Astrocyte of the hippocampus (primary cell): ENCODE data around the gene CACNA1H.
A peak's percentile ranks its signal among the peaks of the same experiment; 100 is the strongest.

Source experiments
- DNase-seq: peaks from one replicate; pipeline ENCODE4 v3.0.0; 2011; ENCODE audit warnings: low read depth, low spot score

Gene CACNA1H

GRCh38 chr16:1122398-1122765, 30.5 kb upstream of the CACNA1H start:
- no peak for DNase-seq

GRCh38 chr16:1123525-1124230, 29.2 kb upstream of the CACNA1H start:
- no peak for DNase-seq

- DNase-seq: no peak
Measured at GRCh38 chr16:1124291-1124690, 28.6 kb upstream of the CACNA1H start.

DNA sequence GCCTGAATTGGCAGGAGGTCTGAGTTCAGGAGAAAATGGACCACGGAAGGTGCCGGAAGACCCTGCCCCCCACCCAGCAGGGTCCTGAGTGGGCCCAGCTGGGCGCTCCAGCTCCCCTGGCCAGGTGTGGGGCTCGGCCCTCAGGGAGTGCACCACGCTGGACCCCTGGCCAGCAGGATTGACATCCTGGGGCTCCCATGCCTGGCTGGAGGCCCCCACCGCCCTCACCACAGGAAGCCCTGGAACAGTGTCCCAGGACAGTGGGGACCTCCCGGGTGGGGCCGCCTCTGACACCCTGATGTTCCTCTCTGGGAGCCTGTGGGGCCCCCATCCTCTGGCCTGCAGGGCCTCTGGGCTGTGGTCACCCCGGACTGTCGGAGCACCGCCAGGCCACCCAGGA, 28.1 kb upstream of the CACNA1H start:
- no peak for DNase-seq

GRCh38 chr16:1125471-1125870, 27.4 kb upstream of the CACNA1H start:
- peak; percentile 28 for DNase-seq

GRCh38 chr16:1126044-1126443, 26.9 kb upstream of the CACNA1H start:
- no peak for DNase-seq

DNA sequence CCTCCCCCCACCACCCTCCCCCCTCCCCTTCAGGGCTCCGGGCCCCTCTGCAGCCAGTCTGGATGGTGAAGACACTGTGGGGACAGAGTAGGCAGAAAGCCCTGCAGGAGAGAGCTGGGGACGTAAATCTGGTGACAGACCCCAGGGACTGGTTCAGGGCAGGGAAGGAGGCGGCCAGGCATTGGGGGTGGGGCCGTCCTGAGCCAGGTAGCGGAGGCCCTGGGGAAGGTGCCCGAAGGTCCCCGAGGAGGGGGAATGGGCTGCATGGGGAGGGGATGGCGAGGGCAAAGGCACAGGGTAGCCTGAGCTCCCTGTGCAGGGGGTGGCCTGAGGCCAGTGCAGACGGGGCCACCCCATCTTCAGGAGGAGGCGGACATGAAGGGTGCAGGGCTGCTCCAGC, 26.3 kb upstream of the CACNA1H start:
- DNase-seq: no peak

- DNase-seq: no peak
Measured at GRCh38 chr16:1127101-1127500, 25.8 kb upstream of the CACNA1H start.

DNA sequence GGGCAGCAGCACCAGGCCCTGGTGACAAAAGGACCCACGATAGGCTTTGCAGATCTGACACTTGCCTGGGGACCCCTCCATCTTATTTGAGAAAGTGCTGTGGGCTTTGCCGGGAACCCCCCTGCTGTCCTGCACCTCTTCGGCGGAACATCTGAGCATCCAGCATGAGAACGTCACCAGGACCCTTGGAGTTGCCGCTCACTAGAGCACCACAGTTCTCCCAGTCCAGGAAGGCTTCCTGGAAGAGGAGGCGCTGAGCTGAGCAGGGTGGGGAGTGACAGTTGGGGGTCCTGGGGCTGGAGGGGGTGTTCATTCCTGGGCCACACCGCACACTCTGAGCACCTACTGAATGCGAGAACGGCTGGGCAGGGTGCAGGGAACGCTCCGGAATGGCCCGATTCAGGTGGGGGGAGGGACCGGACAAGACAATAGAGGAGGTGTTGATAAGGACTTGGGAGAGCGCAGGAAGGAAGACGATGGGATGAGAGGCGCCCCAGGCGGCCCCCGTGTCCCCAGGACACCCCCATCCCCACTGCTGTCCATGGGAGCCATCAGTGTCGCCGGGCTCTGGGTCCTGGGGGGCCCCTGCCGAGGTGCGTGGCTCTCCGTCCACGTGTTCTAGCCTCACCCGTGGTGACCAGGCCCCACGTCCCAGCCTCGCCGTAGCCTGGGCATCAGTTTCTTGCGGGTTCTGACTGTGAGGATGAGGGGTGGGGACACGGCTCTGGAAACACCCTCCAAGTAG, 24.8 kb upstream of the CACNA1H start:
- no peak for DNase-seq

DNA sequence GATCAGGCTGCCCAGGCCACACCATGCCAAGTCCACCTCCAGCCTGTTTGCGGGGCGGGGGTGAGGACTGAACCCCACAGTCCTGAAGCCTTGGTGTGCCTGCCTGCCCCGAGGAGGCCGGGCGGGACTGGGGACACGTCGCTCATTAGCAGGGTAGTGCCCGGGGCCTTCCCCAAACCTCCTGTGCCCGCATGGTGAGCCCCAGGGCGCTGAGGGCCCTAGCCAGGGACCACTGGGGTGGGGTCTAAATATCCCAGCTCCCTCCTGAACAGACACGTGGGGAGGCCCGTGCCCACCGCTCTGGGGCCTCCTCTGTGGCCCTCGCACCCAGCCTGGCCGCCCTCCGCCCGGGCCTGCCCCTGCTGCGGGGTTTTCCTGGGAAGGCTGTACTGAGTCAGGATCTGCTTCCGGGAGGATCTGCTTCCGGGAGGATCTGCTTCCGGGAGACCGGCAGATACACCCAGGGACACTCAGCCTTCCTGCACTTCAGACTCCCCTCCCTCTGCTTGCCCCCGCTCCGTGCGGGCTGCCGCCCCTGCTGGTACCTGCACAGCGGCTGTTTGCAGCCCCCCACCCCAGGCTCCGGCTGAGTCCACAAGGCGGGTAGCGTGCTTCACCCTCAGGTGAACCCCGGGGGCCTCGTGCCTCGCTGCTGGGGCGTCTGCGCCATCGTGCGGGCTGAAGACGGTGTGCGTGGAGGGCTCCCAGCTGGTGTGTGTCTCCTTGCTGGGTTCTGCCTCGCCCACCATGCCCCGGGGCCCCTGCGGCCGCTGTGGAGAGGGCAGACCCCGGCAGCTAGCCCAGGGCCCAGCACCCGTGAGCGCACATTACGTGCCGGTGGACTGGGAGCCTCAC, 23.6 kb upstream of the CACNA1H start:
- no peak for DNase-seq

DNA sequence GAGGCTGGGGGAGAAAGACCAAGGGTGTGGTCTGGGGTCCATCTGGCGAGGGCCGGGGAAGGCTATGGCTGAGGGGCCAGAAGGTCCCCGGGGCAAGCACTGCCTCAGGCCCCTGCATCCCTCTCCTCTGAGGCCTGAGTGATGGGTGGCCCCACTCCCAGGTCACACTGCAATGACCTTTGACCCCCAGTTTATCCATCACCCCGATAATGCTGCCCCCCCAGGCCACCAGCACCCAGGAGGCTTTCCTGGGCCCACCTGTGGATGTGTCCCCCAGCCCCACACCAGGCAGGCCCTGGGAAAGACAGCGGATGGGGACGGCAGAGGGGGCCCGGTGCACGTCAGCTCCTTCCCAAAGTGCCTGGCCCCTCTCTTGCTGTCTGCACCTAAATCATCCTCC, 22.5 kb upstream of the CACNA1H start:
- no peak for DNase-seq

DNA sequence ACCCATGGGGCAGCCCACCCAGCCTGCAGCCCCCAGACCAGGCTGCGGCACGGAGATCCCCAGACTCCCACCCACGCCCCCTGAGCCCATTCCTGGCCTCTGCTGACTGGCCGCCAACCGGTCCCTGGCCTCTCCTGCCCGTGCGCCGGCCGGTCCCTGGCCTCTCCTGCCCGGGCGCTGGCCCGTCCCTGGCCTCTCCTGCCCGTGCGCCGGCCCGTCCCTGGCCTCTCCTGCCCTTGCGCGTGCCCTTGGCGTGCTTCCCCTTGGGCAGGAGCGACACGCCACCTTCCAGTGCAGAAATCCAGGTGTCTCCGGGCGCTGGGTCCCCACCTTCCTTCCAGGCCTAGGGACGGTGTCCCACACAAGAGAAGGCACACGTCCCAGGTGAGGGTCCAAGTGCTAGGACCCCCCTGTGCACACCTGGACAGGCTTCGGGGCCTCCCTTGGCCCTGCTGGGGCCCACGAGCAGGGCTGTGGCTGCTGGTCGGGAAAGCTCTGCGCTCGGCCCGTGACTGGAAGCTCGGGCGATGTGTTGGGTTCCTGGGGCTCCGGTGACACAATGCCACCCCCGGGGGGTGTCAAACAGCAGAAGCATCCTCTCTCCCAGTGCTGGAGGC, 21.4 kb upstream of the CACNA1H start:
- DNase-seq: no peak

GRCh38 chr16:1132431-1132830, 20.5 kb upstream of the CACNA1H start:
- no peak for DNase-seq

- DNase-seq: no peak
Measured at GRCh38 chr16:1133271-1133670, 19.6 kb upstream of the CACNA1H start.

GRCh38 chr16:1133810-1134520, 18.9 kb upstream of the CACNA1H start:
- DNase-seq: no peak

DNA sequence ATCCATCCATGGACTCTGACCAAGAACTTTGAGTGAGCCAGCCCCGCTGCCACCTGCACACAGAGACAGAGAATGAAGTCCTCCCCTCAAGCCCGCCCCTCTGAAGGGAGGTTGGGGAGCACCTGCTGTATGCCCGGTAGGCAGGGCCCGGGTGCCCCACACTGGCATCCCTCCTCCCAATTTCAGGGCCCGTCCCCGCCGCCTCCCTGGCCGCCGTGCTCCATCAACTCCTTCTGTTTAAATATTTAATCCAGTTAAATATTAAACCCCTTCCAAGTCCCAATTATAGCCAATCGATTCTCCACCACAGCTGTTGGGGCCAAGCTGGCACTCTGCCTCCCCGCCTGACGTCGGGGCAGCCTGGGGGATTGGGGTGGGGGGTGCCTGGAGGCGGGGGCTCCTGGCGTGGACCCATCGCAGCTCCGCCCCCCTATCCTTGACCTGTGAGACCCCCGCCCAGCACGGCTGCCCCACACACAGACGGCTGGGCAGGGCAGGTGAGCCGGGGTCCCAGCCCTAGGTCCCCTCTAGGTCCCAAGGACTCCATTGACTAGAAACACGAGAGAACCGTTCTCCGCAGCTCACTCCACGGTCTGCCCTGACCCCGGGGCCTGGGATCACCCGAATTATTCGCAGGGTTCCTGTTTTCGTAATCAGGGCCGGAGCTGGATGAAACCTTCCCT, 18.0 kb upstream of the CACNA1H start:
- no peak for DNase-seq

GRCh38 chr16:1135459-1135825, 17.5 kb upstream of the CACNA1H start:
- DNase-seq: no peak

- no peak for DNase-seq
Measured at GRCh38 chr16:1137604-1138003, 15.3 kb upstream of the CACNA1H start.

- no peak for DNase-seq
Measured at GRCh38 chr16:1140582-1141162, 12.2 kb upstream of the CACNA1H start.

- no peak for DNase-seq
Measured at GRCh38 chr16:1141191-1141590, 11.7 kb upstream of the CACNA1H start.

- no peak for DNase-seq
Measured at GRCh38 chr16:1141716-1142115, 11.2 kb upstream of the CACNA1H start.
